ENCODE data around the gene POLR3B. TPM values are rescaled to one million over a fixed set of nuclear protein-coding genes. Genes with fewer than 3 reads are reported as not detected.

Gene POLR3B
- polyA plus RNA-seq, 3 donors = 1.7 to 2.6 (median 2.0) TPM

GRCh38 chr12:106442575-106442974 lies 85.0 kb downstream of the POLR3B start:
- H3K9ac ChIP-seq (ENCODE audit: insufficient read depth, low read length, poor library complexity, severe bottlenecking) = no peak overlapping the region
- intact Hi-C loops (cut with micrococcal nuclease) = no loop called here
- no peaks in the 10 kb centered on the region for H4K20me1 ChIP-seq (ENCODE audit: insufficient read depth, low read length)
- no peaks in the 10 kb centered on the region for H3K4me1 Mint-ChIP-seq
- H3K36me3 ChIP-seq (replicated peaks in 1 of 2; ENCODE audit: control insufficient read depth in 1 of 2, insufficient read depth in 2 of 2, low read length in 2 of 2) = peaks cover 39 to 67% of the 10 kb centered on the region in 2 donors
- H3K4me3 ChIP-seq (replicated peaks in 1 of 3; ENCODE audit: low read depth in 2 of 3, low read length in 3 of 3) = no peak overlapping the region
- no peak overlapping the region for H3K27ac ChIP-seq (ENCODE audit: low read depth in 1 of 2, low read length in 2 of 2)
- no peaks in the 10 kb centered on the region for H3K27me3 ChIP-seq (ENCODE audit: control insufficient read depth in 2 of 2, insufficient read depth in 2 of 2, low read length in 2 of 2)
- peaks cover 48 to 56% of the 10 kb centered on the region in 2 donors for H3K36me3 Mint-ChIP-seq
- no peak for TF ChIP-seq CTCF (IDR thresholded peaks at IDR 0.05)
- WGBS (ENCODE audit: insufficient coverage) = 100% methylated on average over 2 of the region's 2 CpGs
- no peaks in the 10 kb centered on the region for H3K4me1 ChIP-seq (ENCODE audit: control insufficient read depth in 1 of 2, insufficient read depth in 2 of 2, low read length in 2 of 2)
- H2AFZ ChIP-seq (ENCODE audit: insufficient read depth, low read depth, low read length, poor library complexity, severe bottlenecking) = no peak overlapping the region
- no peak for DNase-seq
- no peak overlapping the region for H3K27ac Mint-ChIP-seq
- peaks cover 0 to 3% (median 1%) of the 10 kb centered on the region in 7 donors for H3K9me3 Mint-ChIP-seq
- no peaks in the 10 kb centered on the region for H3K79me2 ChIP-seq (ENCODE audit: insufficient read depth, low read length)
- no peaks in the 10 kb centered on the region for H3K9me3 ChIP-seq (replicated peaks in 1 of 2; ENCODE audit: control insufficient read depth in 1 of 2, insufficient read depth in 1 of 2, low read length in 2 of 2)
- no peak overlapping the region for H3K4me3 Mint-ChIP-seq
- no peak overlapping the region for H3K4me2 ChIP-seq (replicated peaks; ENCODE audit: extremely low read depth, low read length, poor library complexity, severe bottlenecking)
- peaks cover 0 to 3% (median 0%) of the 10 kb centered on the region in 3 donors for H3K27me3 Mint-ChIP-seq (ENCODE audit: low read depth in 3 of 3)

- no peaks in the 10 kb centered on the region for H3K4me1 ChIP-seq (ENCODE audit: control insufficient read depth in 1 of 2, insufficient read depth in 2 of 2, low read length in 2 of 2)
- H4K20me1 ChIP-seq (ENCODE audit: insufficient read depth, low read length) = no peaks in the 10 kb centered on the region
- peaks cover 26 to 66% of the 10 kb centered on the region in 2 donors for H3K36me3 ChIP-seq (replicated peaks in 1 of 2; ENCODE audit: control insufficient read depth in 1 of 2, insufficient read depth in 2 of 2, low read length in 2 of 2)
- H3K27ac Mint-ChIP-seq = no peak overlapping the region
- H3K27me3 ChIP-seq (ENCODE audit: control insufficient read depth in 2 of 2, insufficient read depth in 2 of 2, low read length in 2 of 2) = no peaks in the 10 kb centered on the region
- H3K4me3 Mint-ChIP-seq = no peak overlapping the region
- H3K9ac ChIP-seq (ENCODE audit: insufficient read depth, low read length, poor library complexity, severe bottlenecking) = no peak overlapping the region
- no peak overlapping the region for H3K4me2 ChIP-seq (replicated peaks; ENCODE audit: extremely low read depth, low read length, poor library complexity, severe bottlenecking)
- H3K36me3 Mint-ChIP-seq = peaks cover 53 to 55% of the 10 kb centered on the region in 2 donors
- intact Hi-C loops (cut with micrococcal nuclease) = no loop called here
- WGBS (ENCODE audit: insufficient coverage) = no CpG with 5 or more reads among the region's 1 CpG
- H3K79me2 ChIP-seq (ENCODE audit: insufficient read depth, low read length) = no peaks in the 10 kb centered on the region
- H3K27me3 Mint-ChIP-seq (ENCODE audit: low read depth in 3 of 3) = peaks cover 0 to 3% (median 0%) of the 10 kb centered on the region in 3 donors
- peaks cover 0 to 2% (median 0%) of the 10 kb centered on the region in 7 donors for H3K9me3 Mint-ChIP-seq
- H3K27ac ChIP-seq (ENCODE audit: low read depth in 1 of 2, low read length in 2 of 2) = no peak overlapping the region
- no peak overlapping the region for H2AFZ ChIP-seq (ENCODE audit: insufficient read depth, low read depth, low read length, poor library complexity, severe bottlenecking)
- no peak for TF ChIP-seq CTCF (IDR thresholded peaks at IDR 0.05)
- no peaks in the 10 kb centered on the region for H3K9me3 ChIP-seq (replicated peaks in 1 of 2; ENCODE audit: control insufficient read depth in 1 of 2, insufficient read depth in 1 of 2, low read length in 2 of 2)
- no peak for DNase-seq
- H3K4me1 Mint-ChIP-seq = no peaks in the 10 kb centered on the region
- no peak overlapping the region for H3K4me3 ChIP-seq (replicated peaks in 1 of 3; ENCODE audit: low read depth in 2 of 3, low read length in 3 of 3)
These were observed 87.5 kb downstream of the POLR3B start for GRCh38 chr12:106445053-106445452.

Data from CD14-positive monocyte (primary cell).